Trophoblast cell (in vitro differentiated cells and primary cell): Measurements from ENCODE around the gene GFPT2.

Source experiments
- DNase-seq, 2 donors: peaks; one replicate each; pipeline ENCODE4 v3.0.0-alpha.2; 2016
- H2AFZ ChIP-seq: 2 replicates; pipeline ENCODE4 v1.6.1; 2013; ENCODE audit warnings: low read length, moderate library complexity, mild to moderate bottlenecking; ENCODE audit not compliant: insufficient read depth, poor library complexity
- H2AK5ac ChIP-seq: 2 replicates; pipeline ENCODE4 v1.6.1; 2013; ENCODE audit warnings: mild to moderate bottlenecking, low read length
- H2BK120ac ChIP-seq: 2 replicates; pipeline ENCODE4 v1.6.1; 2013; ENCODE audit warnings: low read length, mild to moderate bottlenecking, moderate library complexity; ENCODE audit not compliant: insufficient read depth, poor library complexity
- H2BK12ac ChIP-seq: 2 replicates; pipeline ENCODE4 v1.6.1; 2013; ENCODE audit warnings: mild to moderate bottlenecking, low read length, moderate library complexity
- H2BK5ac ChIP-seq: 2 replicates; pipeline ENCODE4 v1.6.1; 2013; ENCODE audit warnings: low read length, low read depth, moderate library complexity, mild to moderate bottlenecking; ENCODE audit not compliant: poor library complexity
- H3K14ac ChIP-seq: 2 replicates; pipeline ENCODE4 v1.6.1; 2013; ENCODE audit warnings: mild to moderate bottlenecking, low read length
- H3K18ac ChIP-seq: 2 replicates; pipeline ENCODE4 v1.6.1; 2013; ENCODE audit warnings: mild to moderate bottlenecking, low read length
- H3K23ac ChIP-seq: 2 replicates; pipeline ENCODE4 v1.6.1; 2013; ENCODE audit warnings: low read length
- H3K27ac ChIP-seq: 2 replicates; pipeline ENCODE4 v1.5.1; 2013; ENCODE audit warnings: low read depth, mild to moderate bottlenecking, inconsistent platforms, low read length, moderate library complexity
- H3K27me3 ChIP-seq: 2 replicates; pipeline ENCODE4 v1.6.1; 2013; ENCODE audit warnings: inconsistent platforms, mild to moderate bottlenecking, low read length, moderate library complexity; ENCODE audit not compliant: insufficient read depth
- H3K36me3 ChIP-seq, 2 experiments: 1 replicate in 1 of 2; 2 replicates in 1 of 2; pipeline ENCODE4 v1.6.1; 2013; ENCODE audit warnings: low read length in 2 of 2, mild to moderate bottlenecking in 2 of 2, moderate library complexity in 1 of 2; ENCODE audit not compliant: insufficient read depth in 2 of 2, control insufficient read depth in 1 of 2
- H3K4ac ChIP-seq: 2 replicates; pipeline ENCODE4 v1.6.1; 2013; ENCODE audit warnings: low read depth, mild to moderate bottlenecking, low read length, moderate library complexity
- H3K4me1 ChIP-seq, 2 experiments: 1 replicate in 1 of 2; 2 replicates in 1 of 2; pipeline ENCODE4 v1.6.1; 2013; ENCODE audit warnings: low read length in 2 of 2, mild to moderate bottlenecking in 2 of 2, moderate library complexity in 1 of 2; ENCODE audit not compliant: insufficient read depth in 2 of 2, control insufficient read depth in 1 of 2
- H3K4me2 ChIP-seq: 2 replicates; pipeline ENCODE4 v1.6.1; 2013; ENCODE audit warnings: inconsistent platforms, mild to moderate bottlenecking, low read length, moderate library complexity
- H3K4me3 ChIP-seq: 2 replicates; pipeline ENCODE4 v1.5.1; 2013; ENCODE audit warnings: mild to moderate bottlenecking, low read depth, low read length, inconsistent platforms
- H3K79me1 ChIP-seq: one replicate; pipeline ENCODE4 v1.6.1; 2013; ENCODE audit warnings: low read length
- H3K79me2 ChIP-seq: 2 replicates; pipeline ENCODE4 v1.6.1; 2013; ENCODE audit warnings: low read length, mild to moderate bottlenecking; ENCODE audit not compliant: control insufficient read depth, insufficient read depth, poor library complexity
- H3K9ac ChIP-seq: 2 replicates; pipeline ENCODE4 v1.6.1; 2013; ENCODE audit warnings: mild to moderate bottlenecking, low read length
- H3K9me3 ChIP-seq: 2 replicates; pipeline ENCODE4 v1.6.1; 2013; ENCODE audit warnings: low read depth, mild to moderate bottlenecking, control low read depth, inconsistent platforms, low read length; ENCODE audit not compliant: insufficient read depth
- H4K12ac ChIP-seq: 2 replicates; pipeline ENCODE4 v1.6.1; 2013; ENCODE audit warnings: low read depth, mild to moderate bottlenecking, low read length, moderate library complexity
- H4K8ac ChIP-seq: 2 replicates; pipeline ENCODE4 v1.6.1; 2013; ENCODE audit warnings: low read depth, mild to moderate bottlenecking, low read length, moderate library complexity
- H4K91ac ChIP-seq: one replicate; pipeline ENCODE4 v1.6.1; 2013; ENCODE audit warnings: low read depth, mild to moderate bottlenecking, low read length, moderate library complexity
- WGBS: extraction: QIAGEN DNeasy Blood & Tissue Kit; methylation state at CpG from one replicate; pipeline ENCODE4 v1.1.7; 2013; ENCODE audit warnings: missing lambda C conversion rate; ENCODE audit not compliant: insufficient read length, insufficient coverage; ENCODE audit errors: extremely low coverage; 5-methylcytosine and 5-hydroxymethylcytosine counted together

Gene GFPT2

GRCh38 chr5:180329138-180329435 is 24.0 kb downstream of the GFPT2 start:
- no peak overlapping the region for H4K91ac ChIP-seq
- H2AFZ ChIP-seq: no peak overlapping the region
- H3K4me3 ChIP-seq: no peak overlapping the region
- H3K79me2 ChIP-seq: no peaks in the 10 kb centered on the region
- no peak overlapping the region for H4K12ac ChIP-seq
- no peaks in the 10 kb centered on the region for H3K27me3 ChIP-seq
- no peak overlapping the region for H3K9ac ChIP-seq
- no peak overlapping the region for H2BK12ac ChIP-seq
- no peak overlapping the region for H2BK5ac ChIP-seq
- peaks cover 9% of the 10 kb centered on the region in 2 experiments for H3K4me1 ChIP-seq
- no peak overlapping the region for H2AK5ac ChIP-seq
- H3K9me3 ChIP-seq: no peaks in the 10 kb centered on the region
- H3K36me3 ChIP-seq: no peaks in the 10 kb centered on the region
- H4K8ac ChIP-seq: no peak overlapping the region
- no peak overlapping the region for H3K18ac ChIP-seq
- peaks cover 3% of the 10 kb centered on the region for H3K79me1 ChIP-seq
- H2BK120ac ChIP-seq: no peak overlapping the region
- no peak overlapping the region for H3K14ac ChIP-seq
- H3K4me2 ChIP-seq: no peak overlapping the region
- H3K4ac ChIP-seq: no peak overlapping the region
- no peak for DNase-seq
- no CpG with 5 or more reads among the region's 7 CpGs for WGBS
- no peak overlapping the region for H3K23ac ChIP-seq
- H3K27ac ChIP-seq: no peak overlapping the region

- Histone ChIP-seq H2BK12ac (no peak overlapping the region), H3K23ac (no peak overlapping the region), H3K4ac (no peak overlapping the region), H3K27ac (no peak overlapping the region), H3K4me3 (no peak overlapping the region), H2AFZ (no peak overlapping the region), H2AK5ac (no peak overlapping the region), H4K8ac (no peak overlapping the region), H3K4me1 (peaks cover 9% of the 10 kb centered on the region in 2 experiments), H3K9me3 (no peaks in the 10 kb centered on the region), H3K27me3 (no peaks in the 10 kb centered on the region), H4K91ac (no peak overlapping the region), H4K12ac (no peak overlapping the region), H3K14ac (no peak overlapping the region), H3K4me2 (no peak overlapping the region), H3K9ac (no peak overlapping the region), H3K79me2 (no peaks in the 10 kb centered on the region), H3K36me3 (no peaks in the 10 kb centered on the region), H2BK120ac (no peak overlapping the region), H3K18ac (no peak overlapping the region), H3K79me1 (peaks cover 3% of the 10 kb centered on the region), H2BK5ac (no peak overlapping the region)
- DNase-seq: peak; percentile 91 to 98
- WGBS: no CpG with 5 or more reads among the region's 31 CpGs
These were observed 24.6 kb downstream of the GFPT2 start for GRCh38 chr5:180328296-180329137.

GRCh38 chr5:180326989-180327565 is 26.1 kb downstream of the GFPT2 start:
- Histone ChIP-seq H3K27ac (no peak overlapping the region), H2BK12ac (no peak overlapping the region), H2BK5ac (no peak overlapping the region), H2AK5ac (no peak overlapping the region), H3K79me2 (no peaks in the 10 kb centered on the region), H3K18ac (no peak overlapping the region), H3K4me2 (no peak overlapping the region), H3K9me3 (no peaks in the 10 kb centered on the region), H4K91ac (no peak overlapping the region), H2BK120ac (no peak overlapping the region), H3K79me1 (peaks cover 3% of the 10 kb centered on the region), H4K12ac (no peak overlapping the region), H3K36me3 (no peaks in the 10 kb centered on the region), H3K14ac (no peak overlapping the region), H3K4me1 (peaks cover 9% of the 10 kb centered on the region in 2 experiments), H3K27me3 (no peaks in the 10 kb centered on the region), H3K4me3 (no peak overlapping the region), H4K8ac (no peak overlapping the region), H3K9ac (no peak overlapping the region), H3K23ac (no peak overlapping the region), H2AFZ (no peak overlapping the region), H3K4ac (no peak overlapping the region)
- no CpG with 5 or more reads among the region's 10 CpGs for WGBS
- no peak for DNase-seq

GRCh38 chr5:180324601-180324950 is 28.6 kb downstream of the GFPT2 start:
- Histone ChIP-seq H3K9me3 (peaks cover 2% of the 10 kb centered on the region), H3K9ac (no peak overlapping the region), H2AFZ (no peak overlapping the region), H3K36me3 (no peaks in the 10 kb centered on the region), H3K4me3 (no peak overlapping the region), H3K14ac (no peak overlapping the region), H3K79me2 (no peaks in the 10 kb centered on the region), H3K79me1 (no peaks in the 10 kb centered on the region), H2BK5ac (no peak overlapping the region), H2AK5ac (no peak overlapping the region), H4K12ac (no peak overlapping the region), H2BK120ac (no peak overlapping the region), H3K18ac (no peak overlapping the region), H3K4ac (no peak overlapping the region), H3K23ac (no peak overlapping the region), H3K4me2 (no peak overlapping the region), H3K27me3 (no peaks in the 10 kb centered on the region), H4K91ac (no peak overlapping the region), H2BK12ac (no peak overlapping the region), H3K27ac (no peak overlapping the region), H3K4me1 (no peaks in the 10 kb centered on the region), H4K8ac (no peak overlapping the region)
- WGBS: no CpG with 5 or more reads among the region's 8 CpGs
- no peak for DNase-seq
